Measurements from ENCODE around the gene BRINP1. TPM values are rescaled to one million over a fixed set of nuclear protein-coding genes. Genes with fewer than 3 reads are reported as not detected.

Gene BRINP1
- total RNA-seq, 1 experiment from 2014 or later = 14.0 TPM

DNA sequence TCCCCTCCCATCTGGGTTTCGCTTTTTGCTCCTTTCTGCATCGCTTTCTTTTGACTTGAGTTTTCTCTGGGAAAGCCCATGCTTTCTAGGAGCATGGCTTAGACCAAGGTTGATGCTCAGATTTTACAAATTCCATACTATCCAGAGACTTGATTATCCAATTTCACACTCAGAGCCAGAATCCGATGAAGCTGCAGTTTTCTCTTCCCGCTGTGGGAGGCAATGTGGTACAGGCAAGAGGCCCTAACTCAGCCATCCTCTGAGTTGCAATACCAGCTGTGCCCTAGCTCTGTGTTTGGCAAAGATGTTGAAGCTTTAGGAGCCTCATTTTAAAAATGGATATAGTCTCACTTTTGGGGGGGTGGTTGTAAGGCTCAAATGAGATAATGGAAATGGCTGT lies 85.1 kb downstream of the BRINP1 start:
- Histone ChIP-seq H3K9me3 (ENCODE audit: control insufficient read depth, low read depth, low read length) (no peaks in the 10 kb centered on the region), H2BK120ac (ENCODE audit: low read depth, low read length, poor library complexity, severe bottlenecking) (no peak overlapping the region), H3K56ac (ENCODE audit: insufficient read length, low read depth, low read length) (no peak overlapping the region), H4K91ac (ENCODE audit: insufficient read length, low read depth, low read length) (no peak overlapping the region), H3K27ac (ENCODE audit: insufficient read length, low read depth, low read length) (no peak overlapping the region), H2BK12ac (ENCODE audit: insufficient read length, low read depth, low read length) (no peak overlapping the region), H3K23ac (ENCODE audit: insufficient read length, low read depth, low read length) (no peak overlapping the region), H2BK20ac (ENCODE audit: low read depth, low read length, poor library complexity, severe bottlenecking) (no peak overlapping the region), H2BK5ac (ENCODE audit: insufficient read length, low read length) (no peak overlapping the region), H3K9ac (ENCODE audit: extremely low read depth, insufficient read length, low read length) (no peak overlapping the region), H3K27me3 (ENCODE audit: insufficient read depth, low read length) (no peaks in the 10 kb centered on the region), H3K4me1 (ENCODE audit: insufficient read depth, low read length) (peaks cover 9% of the 10 kb centered on the region; the same call in 1 of the 2 replicates), H3T11ph (ENCODE audit: low read length) (no peak overlapping the region), H2AFZ (ENCODE audit: low read length) (no peak overlapping the region), H3K4me2 (ENCODE audit: insufficient read depth, insufficient read length, low read length) (no peak overlapping the region), H3K79me2 (ENCODE audit: insufficient read depth, low read length) (no peaks in the 10 kb centered on the region; the same call in 1 of the 2 replicates), H4K20me1 (ENCODE audit: control insufficient read depth, insufficient read depth, insufficient read length) (no peaks in the 10 kb centered on the region), H3K4ac (ENCODE audit: low read depth, low read length) (no peak overlapping the region), H2BK15ac (ENCODE audit: low read depth, low read length) (no peak overlapping the region), H3K23me2 (ENCODE audit: insufficient read length, low read depth, low read length, poor library complexity, severe bottlenecking) (peaks cover 3% of the 10 kb centered on the region), H4K8ac (replicated peaks; ENCODE audit: insufficient read length, low read depth, low read length) (no peak overlapping the region), H2AK5ac (ENCODE audit: insufficient read length, low read length) (no peak overlapping the region), H3K18ac (ENCODE audit: insufficient read length, low read depth, low read length) (no peak overlapping the region), H4K5ac (ENCODE audit: insufficient read length, low read depth, low read length) (no peak overlapping the region), H3K79me1 (ENCODE audit: insufficient read depth, low read depth, low read length, poor library complexity, severe bottlenecking) (no peaks in the 10 kb centered on the region), H3K14ac (ENCODE audit: insufficient read depth, low read length) (no peak overlapping the region)
- WGBS (ENCODE audit: extremely low coverage, insufficient read length, low lambda C conversion rate) = no CpG with 5 or more reads among the region's 4 CpGs
- H3K4me3 Mint-ChIP-seq = peak overlapping the region; percentile 11 to 66; a peak in 4 of 5 replicates
- peak; percentile 65 for DNase-seq
- TF ChIP-seq, protein P1, sequence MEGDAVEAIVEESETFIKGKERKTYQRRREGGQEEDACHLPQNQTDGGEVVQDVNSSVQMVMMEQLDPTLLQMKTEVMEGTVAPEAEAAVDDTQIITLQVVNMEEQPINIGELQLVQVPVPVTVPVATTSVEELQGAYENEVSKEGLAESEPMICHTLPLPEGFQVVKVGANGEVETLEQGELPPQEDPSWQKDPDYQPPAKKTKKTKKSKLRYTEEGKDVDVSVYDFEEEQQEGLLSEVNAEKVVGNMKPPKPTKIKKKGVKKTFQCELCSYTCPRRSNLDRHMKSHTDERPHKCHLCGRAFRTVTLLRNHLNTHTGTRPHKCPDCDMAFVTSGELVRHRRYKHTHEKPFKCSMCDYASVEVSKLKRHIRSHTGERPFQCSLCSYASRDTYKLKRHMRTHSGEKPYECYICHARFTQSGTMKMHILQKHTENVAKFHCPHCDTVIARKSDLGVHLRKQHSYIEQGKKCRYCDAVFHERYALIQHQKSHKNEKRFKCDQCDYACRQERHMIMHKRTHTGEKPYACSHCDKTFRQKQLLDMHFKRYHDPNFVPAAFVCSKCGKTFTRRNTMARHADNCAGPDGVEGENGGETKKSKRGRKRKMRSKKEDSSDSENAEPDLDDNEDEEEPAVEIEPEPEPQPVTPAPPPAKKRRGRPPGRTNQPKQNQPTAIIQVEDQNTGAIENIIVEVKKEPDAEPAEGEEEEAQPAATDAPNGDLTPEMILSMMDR (conservative IDR thresholded peaks at IDR 0.05) = peak; percentile 63
- H3K9me3 Mint-ChIP-seq = no peaks in the 10 kb centered on the region
- H3K27ac Mint-ChIP-seq = peak overlapping the region in 2 of 3 experiments; percentile 17 to 95; a peak in 3 of 7 replicates
- H3K4me1 Mint-ChIP-seq = peaks cover 58 to 69% of the 10 kb centered on the region in 2 experiments
- no peaks in the 10 kb centered on the region for H3K27me3 Mint-ChIP-seq (ENCODE audit: low read depth)
- peaks cover 0 to 3% (median 0%) of the 10 kb centered on the region in 3 experiments; a peak in 2 of 7 replicates for H3K36me3 Mint-ChIP-seq (ENCODE audit: insufficient read depth in 1 of 3, low read depth in 3 of 3)

Data from H9 (cell line).